Measurements from ENCODE around the gene KIF16B.
"Not testable (repeated sequence)": the region's sequence is repeated elsewhere in the genome, so short reads cannot be mapped to it uniquely, and the experiment has no call there.

The KIF16B gene

GRCh38 chr20:16588241-16588640, 15.0 kb upstream of the KIF16B start:
- no peak for DNase-seq

GRCh38 chr20:16587066-16587465, 13.8 kb upstream of the KIF16B start:
- DNase-seq: no peak

DNA sequence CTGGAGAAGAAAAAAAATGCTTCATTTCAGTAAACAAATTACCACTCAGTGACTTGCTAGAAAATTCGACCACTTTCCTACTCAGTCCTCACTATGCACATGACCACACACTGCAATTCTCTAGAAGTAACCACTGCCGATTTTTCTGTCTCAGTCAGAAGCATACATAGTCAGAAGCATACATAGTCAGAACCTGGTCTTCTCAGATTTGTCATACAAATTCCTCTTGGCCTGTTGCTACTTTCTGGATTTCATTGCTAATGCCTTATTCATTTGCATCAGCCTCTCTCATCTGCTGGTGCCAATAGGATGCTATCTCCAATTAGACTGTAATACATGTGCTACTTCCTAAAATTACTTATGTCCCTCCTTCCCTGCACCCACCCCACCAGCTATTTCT, 10.2 kb upstream of the KIF16B start:
- DNase-seq: no peak

- no peak for DNase-seq
Observed at GRCh38 chr20:16581241-16581640, 8.0 kb upstream of the KIF16B start.

DNA sequence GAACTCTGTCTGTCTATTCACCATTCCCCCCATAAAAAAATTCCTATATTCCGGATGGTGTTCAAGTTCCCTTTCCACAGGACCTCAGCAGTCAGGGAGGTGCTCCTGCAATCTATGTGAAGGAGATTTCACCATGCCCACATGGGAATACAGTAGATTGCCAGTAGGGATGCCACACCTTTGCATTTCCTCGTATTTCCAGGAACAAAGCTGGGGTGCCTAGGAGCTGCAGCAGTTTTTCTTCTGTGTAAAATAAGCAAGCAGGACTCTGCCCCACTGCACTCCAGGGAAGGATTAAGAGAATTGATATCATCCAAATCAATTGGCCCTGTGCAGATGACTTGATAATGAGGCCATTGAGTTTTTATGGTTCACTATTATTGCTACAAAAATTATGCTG, 7.4 kb upstream of the KIF16B start:
- DNase-seq: no peak

DNA sequence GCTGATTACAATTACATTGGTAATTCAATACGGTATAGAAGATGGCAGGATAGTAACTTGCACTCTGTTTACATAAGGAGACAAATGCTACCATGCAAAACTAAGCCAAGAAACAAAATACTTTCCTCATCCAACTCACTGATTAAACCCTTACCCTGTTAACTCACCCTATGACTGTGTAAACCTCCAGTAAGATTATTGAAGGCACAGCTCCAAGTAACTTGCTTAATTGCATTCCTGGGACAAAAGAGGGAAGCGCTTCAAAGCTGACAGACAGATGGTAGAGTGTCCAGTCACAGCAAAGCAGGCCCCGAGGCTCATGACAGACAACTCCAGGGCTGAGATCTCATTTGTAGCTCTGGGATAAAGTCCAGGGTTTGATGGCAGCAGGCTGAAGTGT, 6.9 kb upstream of the KIF16B start:
- DNase-seq: no peak

DNA sequence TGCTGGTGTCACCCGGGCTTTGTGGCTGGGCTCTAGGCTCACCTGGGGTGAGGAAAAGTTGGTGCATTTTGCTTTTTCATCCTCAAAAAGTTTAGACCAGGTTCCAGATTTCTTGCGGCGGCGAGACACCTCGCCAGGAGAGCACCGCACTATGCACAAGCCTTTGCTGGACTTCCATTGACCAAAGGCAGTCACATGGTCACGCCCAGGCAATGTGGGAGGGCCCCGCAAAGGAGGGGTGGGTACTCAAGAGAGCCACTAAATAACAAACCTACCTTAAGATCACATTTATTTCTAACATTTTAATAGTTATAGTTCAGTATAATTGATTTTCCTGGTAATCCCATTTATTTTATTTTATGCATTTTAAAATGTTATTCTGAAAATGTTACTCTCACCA, 3.0 kb upstream of the KIF16B start:
- DNase-seq: no peak

GRCh38 chr20:16575390-16576140, 2.3 kb upstream of the KIF16B start:
- no peak for DNase-seq

GRCh38 chr20:16574656-16575355, 1.6 kb upstream of the KIF16B start:
- peak; percentile 67 for DNase-seq

DNA sequence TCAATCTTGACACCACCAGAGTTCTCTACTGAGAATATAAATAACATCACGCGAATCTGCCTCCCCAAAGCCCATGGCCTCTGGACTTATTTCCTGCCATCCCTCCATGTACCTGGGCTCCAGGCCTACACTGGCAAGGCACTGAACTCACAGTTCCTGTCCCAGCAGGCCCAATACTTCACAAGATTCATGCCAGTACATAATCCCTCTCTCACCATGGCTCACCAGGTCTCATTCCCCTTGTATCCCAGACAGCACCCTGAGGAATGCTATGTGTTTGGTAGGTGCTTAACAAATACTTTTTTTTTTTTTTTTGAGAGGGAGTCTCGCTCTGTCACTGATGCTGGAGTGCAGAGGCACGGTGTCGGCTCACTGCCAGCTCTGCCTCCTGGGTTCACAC, 1.9 kb downstream of the KIF16B start:
- DNase-seq: no peak

DNA sequence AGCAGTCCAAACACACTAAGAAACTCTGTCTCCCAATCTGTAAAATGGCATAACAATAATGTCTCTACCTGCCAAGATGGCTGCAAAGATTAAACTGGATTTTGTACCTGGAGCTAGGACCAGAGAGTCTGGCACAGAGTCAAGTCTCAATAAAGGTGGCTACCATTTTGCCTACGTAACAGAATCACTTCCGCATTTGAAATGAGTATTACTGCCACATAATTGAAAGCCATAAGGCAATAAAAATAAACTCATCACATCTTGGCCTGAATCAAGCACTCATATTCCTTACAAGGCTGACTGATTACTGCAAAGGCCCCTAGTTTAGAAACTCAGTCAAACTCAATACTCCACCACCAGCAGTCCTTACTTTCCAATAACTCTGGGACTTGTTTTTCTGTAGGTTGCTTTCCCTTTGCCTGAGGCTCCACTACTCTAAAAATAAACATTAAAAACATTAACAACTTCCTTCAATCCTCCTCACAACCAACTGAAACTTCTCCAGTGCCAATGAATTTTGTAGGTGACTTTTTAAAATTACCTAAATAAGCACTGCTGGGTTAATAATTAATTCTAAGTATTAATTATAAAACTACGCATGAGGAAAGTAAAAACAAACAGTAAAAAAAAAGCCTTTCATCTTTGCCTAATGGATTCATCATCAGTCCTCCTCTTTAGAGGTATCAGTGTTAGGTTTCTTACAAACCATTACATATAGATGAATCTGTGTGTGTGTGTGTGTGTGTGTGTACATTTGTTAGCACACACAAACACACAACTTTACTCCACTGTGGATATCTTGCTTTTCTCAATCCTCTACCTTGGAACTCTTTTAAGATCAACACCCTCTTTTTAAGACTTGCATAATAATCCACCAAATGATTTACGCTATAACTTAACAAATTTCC, 3.7 kb downstream of the KIF16B start:
- DNase-seq: no peak

DNA sequence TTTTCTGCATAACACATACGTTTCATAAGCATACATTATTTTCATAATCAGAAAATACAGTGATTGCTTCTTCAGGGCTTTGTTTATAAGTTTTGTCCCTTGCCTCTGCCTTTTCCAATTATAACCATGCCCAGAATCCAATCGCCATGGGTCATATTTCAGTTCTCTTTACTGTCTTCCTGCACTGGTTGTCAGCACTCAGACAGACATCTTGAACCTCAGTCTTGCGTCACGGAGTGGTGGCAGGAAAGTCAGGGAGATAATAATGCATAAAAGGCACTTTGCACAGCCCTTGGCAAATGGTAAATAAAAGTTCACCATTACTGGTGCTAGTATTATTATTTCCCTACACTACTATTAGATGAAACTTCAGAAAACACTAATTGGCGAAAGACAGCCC, 7.2 kb downstream of the KIF16B start:
- no peak for DNase-seq

DNA sequence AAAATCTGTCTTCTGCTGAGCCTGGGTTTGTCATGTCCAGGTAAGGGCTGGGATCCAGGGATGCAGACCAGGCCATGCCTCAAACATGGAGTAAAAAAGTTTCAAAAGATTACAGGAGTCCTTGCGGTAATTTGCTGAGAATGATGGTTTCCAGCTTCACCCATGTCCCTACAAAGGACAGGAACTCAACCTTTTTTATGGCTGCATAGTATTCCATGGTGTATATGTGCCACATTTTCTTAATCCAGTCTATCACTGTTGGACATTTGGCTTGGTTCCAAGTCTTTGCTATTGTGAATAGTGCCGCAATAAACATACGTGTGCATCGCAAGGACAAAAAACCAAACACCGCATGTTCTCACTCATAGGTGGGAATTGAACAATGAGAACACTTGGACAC, 9.2 kb downstream of the KIF16B start:
- not testable (repeated sequence) for DNase-seq

GRCh38 chr20:16563066-16563806, 10.0 kb downstream of the KIF16B start:
- DNase-seq: no peak

- no peak for DNase-seq
Observed at GRCh38 chr20:16562259-16562658, 11.0 kb downstream of the KIF16B start.

DNA sequence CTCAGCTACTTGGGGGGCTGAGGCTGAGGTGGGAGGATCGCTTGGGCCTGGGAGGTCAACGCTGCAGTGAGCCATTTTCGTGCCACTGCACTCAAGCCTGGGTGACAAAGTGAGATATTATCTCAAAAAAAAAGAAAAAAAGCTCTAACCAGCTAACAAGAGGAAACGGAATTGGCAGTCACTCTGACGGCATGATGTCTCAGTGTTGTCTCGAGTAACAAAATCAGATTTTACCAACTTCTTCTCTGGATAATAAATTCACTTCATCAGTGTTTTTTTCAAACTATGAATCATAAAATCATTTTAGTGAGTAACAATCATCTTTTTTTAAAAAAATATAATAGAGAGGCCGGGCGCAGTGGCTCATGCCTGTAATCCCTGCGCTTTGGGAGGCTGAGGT, 12.6 kb downstream of the KIF16B start:
- no peak for DNase-seq

- no peak for DNase-seq
Observed at GRCh38 chr20:16560216-16560615, 13.0 kb downstream of the KIF16B start.

DNA sequence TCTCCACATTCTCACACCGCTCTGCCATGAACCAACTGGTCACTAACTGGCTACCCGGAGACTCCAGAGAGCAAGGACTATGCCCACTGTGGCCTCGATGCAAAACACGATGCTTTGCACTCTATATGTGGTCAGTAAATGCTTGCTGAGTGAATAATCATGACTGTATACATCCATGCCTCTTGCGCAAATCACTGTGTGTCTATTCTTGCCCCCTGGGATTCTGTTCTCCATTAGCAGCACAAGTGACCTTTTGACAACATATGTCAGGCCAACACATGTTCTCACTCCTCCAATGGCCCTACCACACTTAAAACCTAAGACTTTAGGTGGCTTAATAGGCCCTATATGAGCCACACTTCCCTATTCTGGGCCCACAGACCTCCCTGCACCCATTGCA, 16.9 kb downstream of the KIF16B start:
- no peak for DNase-seq

GRCh38 chr20:16555754-16556153, 17.5 kb downstream of the KIF16B start:
- no peak for DNase-seq

GRCh38 chr20:16554766-16555543, 18.3 kb downstream of the KIF16B start:
- DNase-seq: no peak

DNA sequence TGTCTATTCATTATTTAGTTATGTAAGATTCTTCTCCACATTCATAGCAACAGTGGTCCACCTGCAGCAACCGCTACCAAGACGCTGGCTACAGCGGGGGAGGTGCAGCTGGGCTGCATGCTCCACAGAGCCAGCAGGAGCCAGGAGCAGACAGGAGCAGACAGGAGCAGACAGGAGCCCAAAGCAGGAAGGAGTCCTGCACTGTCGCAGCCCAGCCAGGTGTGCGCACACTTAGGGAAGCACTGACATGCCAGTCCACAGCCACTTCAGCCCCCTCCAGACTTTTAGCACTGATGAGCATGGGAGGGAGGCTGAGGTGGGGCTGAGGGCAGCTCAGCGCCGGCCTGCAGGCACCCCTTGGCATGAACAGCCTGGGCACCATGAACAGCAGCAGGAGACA, 19.6 kb downstream of the KIF16B start:
- DNase-seq: no peak

- no peak for DNase-seq
Observed at GRCh38 chr20:16553101-16553500, 20.1 kb downstream of the KIF16B start.
